IMR-90 (cell line): Measurements from ENCODE around the gene CELSR1.

Experiments
- CEBPB ChIP-seq: IDR thresholded peaks from 2 replicates; pipeline ENCODE4 v1.6.1; 2012; ENCODE audit warnings: low read depth, low read length, improper control_type of control experiment
- FOS ChIP-seq: fragments of 150-350 bp; IDR thresholded peaks from 2 replicates; pipeline ENCODE4 v1.6.1; 2016; ENCODE audit warnings: low read depth, low read length
- MAFK ChIP-seq: IDR thresholded peaks from 2 replicates; pipeline ENCODE4 v1.6.1; 2012; ENCODE audit warnings: low read depth, low read length, improper control_type of control experiment
- POLR2A ChIP-seq: IDR thresholded peaks from 2 replicates; pipeline ENCODE4 v1.6.1; 2012; ENCODE audit warnings: mild to moderate bottlenecking, low read depth, low read length
- RCOR1 ChIP-seq: IDR thresholded peaks from 2 replicates; pipeline ENCODE4 v1.6.1; 2012; ENCODE audit warnings: mild to moderate bottlenecking, low read length, improper control_type of control experiment; ENCODE audit not compliant: insufficient replicate concordance
- USF2 ChIP-seq: fragments of 150-350 bp; IDR thresholded peaks from 2 replicates; pipeline ENCODE4 v1.6.1; 2017; ENCODE audit warnings: mild to moderate bottlenecking, antibody characterized with exemption, low read length, low read depth
- TF ChIP-seq, protein P1 (sequence below): conservative IDR thresholded peaks from 2 replicates; pipeline ENCODE4 v1.5.1; 2012; ENCODE audit warnings: mild to moderate bottlenecking, low read depth, low read length, improper control_type of control experiment
- TF ChIP-seq, protein P2 (sequence below): fragments of 150-350 bp; IDR thresholded peaks from 2 replicates; pipeline ENCODE4 v1.6.1; 2016; ENCODE audit warnings: low read depth, mild to moderate bottlenecking, low read length, moderate library complexity, borderline replicate concordance

- TF ChIP-seq, protein P1, sequence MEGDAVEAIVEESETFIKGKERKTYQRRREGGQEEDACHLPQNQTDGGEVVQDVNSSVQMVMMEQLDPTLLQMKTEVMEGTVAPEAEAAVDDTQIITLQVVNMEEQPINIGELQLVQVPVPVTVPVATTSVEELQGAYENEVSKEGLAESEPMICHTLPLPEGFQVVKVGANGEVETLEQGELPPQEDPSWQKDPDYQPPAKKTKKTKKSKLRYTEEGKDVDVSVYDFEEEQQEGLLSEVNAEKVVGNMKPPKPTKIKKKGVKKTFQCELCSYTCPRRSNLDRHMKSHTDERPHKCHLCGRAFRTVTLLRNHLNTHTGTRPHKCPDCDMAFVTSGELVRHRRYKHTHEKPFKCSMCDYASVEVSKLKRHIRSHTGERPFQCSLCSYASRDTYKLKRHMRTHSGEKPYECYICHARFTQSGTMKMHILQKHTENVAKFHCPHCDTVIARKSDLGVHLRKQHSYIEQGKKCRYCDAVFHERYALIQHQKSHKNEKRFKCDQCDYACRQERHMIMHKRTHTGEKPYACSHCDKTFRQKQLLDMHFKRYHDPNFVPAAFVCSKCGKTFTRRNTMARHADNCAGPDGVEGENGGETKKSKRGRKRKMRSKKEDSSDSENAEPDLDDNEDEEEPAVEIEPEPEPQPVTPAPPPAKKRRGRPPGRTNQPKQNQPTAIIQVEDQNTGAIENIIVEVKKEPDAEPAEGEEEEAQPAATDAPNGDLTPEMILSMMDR, result no peak
- no peak for TF ChIP-seq POLR2A
- TF ChIP-seq MAFK, result no peak
- TF ChIP-seq, protein P2, sequence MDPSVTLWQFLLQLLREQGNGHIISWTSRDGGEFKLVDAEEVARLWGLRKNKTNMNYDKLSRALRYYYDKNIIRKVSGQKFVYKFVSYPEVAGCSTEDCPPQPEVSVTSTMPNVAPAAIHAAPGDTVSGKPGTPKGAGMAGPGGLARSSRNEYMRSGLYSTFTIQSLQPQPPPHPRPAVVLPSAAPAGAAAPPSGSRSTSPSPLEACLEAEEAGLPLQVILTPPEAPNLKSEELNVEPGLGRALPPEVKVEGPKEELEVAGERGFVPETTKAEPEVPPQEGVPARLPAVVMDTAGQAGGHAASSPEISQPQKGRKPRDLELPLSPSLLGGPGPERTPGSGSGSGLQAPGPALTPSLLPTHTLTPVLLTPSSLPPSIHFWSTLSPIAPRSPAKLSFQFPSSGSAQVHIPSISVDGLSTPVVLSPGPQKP, result no peak
- TF ChIP-seq FOS, result no peak
- TF ChIP-seq RCOR1, result no peak
- TF ChIP-seq CEBPB, result no peak
- TF ChIP-seq USF2, result no peak
Measured at GRCh38 chr22:46453829-46454503, 83.5 kb downstream of the CELSR1 start.
